SK-N-SH (cell line): ENCODE results near the gene TMEM151A. TPM values are rescaled to one million over a fixed set of nuclear protein-coding genes. Genes with fewer than 3 reads are reported as not detected.

Experiments
- CTCF ChIA-PET: fragments of 300-600, 350-600 bp; formaldehyde crosslinking; extraction: SDS; loops from one replicate; lab custom pipeline; 2021; lab: Yijun Ruan, JAX
- POLR2A ChIA-PET: fragments of 350-600 bp; sonication (Branson Sonifier 250); formaldehyde crosslinking; extraction: SDS; loops from one replicate; lab custom pipeline; 2020; ENCODE audit warnings: antibody characterized with exemption, inconsistent platforms; lab: Yijun Ruan, JAX
- DNase-seq: peaks from one replicate; pipeline ENCODE4 v3.0.0; 2012
- H2AFZ ChIP-seq: fragments of 200-600 bp; sonication (generic); 2 replicates; pipeline ENCODE4 v1.8.1; 2016; ENCODE audit warnings: antibody characterized with exemption, mild to moderate bottlenecking, low read depth
- H3F3A ChIP-seq: fragments of 200-600 bp; sonication (generic); replicated peaks from 2 replicates; pipeline ENCODE3; 2016; ENCODE audit warnings: antibody characterized with exemption, mild to moderate bottlenecking; ENCODE audit not compliant: insufficient read depth
- H3K27ac ChIP-seq, 2 experiments: fragments of 200-500 bp in 1 of 2; fragments of 200-600 bp in 1 of 2; sonication (Bioruptor generic) in 1 of 2; sonication (generic), shearing (Covaris generic) in 1 of 2; 2 replicates each; pipeline versions ENCODE4 v1.5.1 to v1.6.1; 2014 to 2016; ENCODE audit warnings: low read depth in 2 of 2, inconsistent platforms in 1 of 2, low read length in 1 of 2, mild to moderate bottlenecking in 1 of 2, mixed read lengths in 1 of 2
- H3K27me3 ChIP-seq: fragments of 200-600 bp; sonication (generic), shearing (Covaris generic); 2 replicates; pipeline ENCODE4 v1.6.1; 2016; ENCODE audit warnings: mixed run types; ENCODE audit not compliant: insufficient read depth
- H3K36me3 ChIP-seq, 2 experiments: fragments of 200-500 bp in 1 of 2; fragments of 200-600 bp in 1 of 2; sonication (Bioruptor generic) in 1 of 2; sonication (generic) in 1 of 2; replicated peaks in 1 of 2; 2 replicates each; pipeline versions ENCODE3 to v1.5.1; 2014 to 2016; ENCODE audit warnings: low read length in 1 of 2, mild to moderate bottlenecking in 1 of 2; ENCODE audit not compliant: insufficient read depth in 2 of 2, control insufficient read depth in 1 of 2
- H3K4me1 ChIP-seq, 2 experiments: fragments of 200-500 bp in 1 of 2; fragments of 200-600 bp in 1 of 2; sonication (Bioruptor generic) in 1 of 2; sonication (generic), shearing (Covaris generic) in 1 of 2; 2 replicates each; pipeline versions ENCODE4 v1.5.1 to v1.6.1; 2014 to 2016; ENCODE audit warnings: low read depth in 1 of 2, low read length in 1 of 2, mixed run types in 1 of 2; ENCODE audit not compliant: insufficient read depth in 2 of 2, control insufficient read depth in 1 of 2
- H3K4me2 ChIP-seq: fragments of 200-600 bp; sonication (generic), shearing (Covaris generic); 2 replicates; pipeline ENCODE4 v1.6.1; 2017; ENCODE audit warnings: mixed run types
- H3K4me3 ChIP-seq, 2 experiments: fragments of 200-500 bp in 1 of 2; fragments of 200-600 bp in 1 of 2; sonication (Bioruptor generic) in 1 of 2; sonication (generic), shearing (Covaris generic) in 1 of 2; 2 replicates each; pipeline versions ENCODE4 v1.5.1 to v1.8.1; 2014 to 2016; ENCODE audit warnings: low read depth in 2 of 2, inconsistent platforms in 1 of 2, low read length in 1 of 2, mild to moderate bottlenecking in 1 of 2, mixed read lengths in 1 of 2, moderate library complexity in 1 of 2
- H3K79me2 ChIP-seq: fragments of 200-600 bp; sonication (generic); 2 replicates; pipeline ENCODE4 v1.8.1; 2017; ENCODE audit warnings: mild to moderate bottlenecking; ENCODE audit not compliant: insufficient read depth
- H3K9ac ChIP-seq: fragments of 200-600 bp; sonication (generic); 2 replicates; pipeline ENCODE4 v1.6.1; 2017; ENCODE audit warnings: mixed run types
- H3K9me2 ChIP-seq: fragments of 200-600 bp; sonication (generic); 2 replicates; pipeline ENCODE4 v1.6.1; 2017; ENCODE audit warnings: mixed run types
- H3K9me3 ChIP-seq: fragments of 200-600 bp; sonication (generic); 2 replicates; pipeline ENCODE4 v1.6.1; 2017; ENCODE audit warnings: mixed run types, mild to moderate bottlenecking, moderate library complexity
- H4K20me1 ChIP-seq: fragments of 200-600 bp; sonication (generic); 2 replicates; pipeline ENCODE4 v1.6.1; 2017; ENCODE audit warnings: mild to moderate bottlenecking, mixed run types; ENCODE audit not compliant: insufficient read depth
- CHD2 ChIP-seq: fragments of 150-350 bp; IDR thresholded peaks from 2 replicates; pipeline ENCODE4 v1.6.1; 2018; ENCODE audit warnings: low read length; ENCODE audit not compliant: partially characterized antibody
- EZH2phosphoT487 ChIP-seq: fragments of 200-600 bp; sonication (generic); IDR thresholded peaks from 2 replicates; pipeline ENCODE4 v1.6.1; 2017; ENCODE audit warnings: low read depth, mixed run types, mild to moderate bottlenecking, antibody characterized with exemption, moderate library complexity, borderline replicate concordance
- FOSL2 ChIP-seq: IDR thresholded peaks from 2 replicates; pipeline ENCODE4 v1.4.0; 2012; ENCODE audit warnings: low read depth, mild to moderate bottlenecking, moderate library complexity, borderline replicate concordance
- GATA2 ChIP-seq: sonication (generic); formaldehyde crosslinking; IDR thresholded peaks from 2 replicates; pipeline ENCODE4 v1.5.0; 2020; ENCODE audit warnings: mild to moderate bottlenecking, missing genetic modification reagents
- JUND ChIP-seq: IDR thresholded peaks from 2 replicates; pipeline ENCODE4 v1.4.0; 2012
- NFIC ChIP-seq: IDR thresholded peaks from 2 replicates; pipeline ENCODE4 v1.4.0; 2012; ENCODE audit warnings: borderline replicate concordance
- NRF1 ChIP-seq: IDR thresholded peaks from 2 replicates; pipeline ENCODE4 v1.6.1; 2012; ENCODE audit warnings: low read depth, mild to moderate bottlenecking, low read length
- POLR2AphosphoS5 ChIP-seq: IDR thresholded peaks from 2 replicates; pipeline ENCODE4 v1.6.1; 2012; ENCODE audit warnings: low read depth, low read length
- RCOR1 ChIP-seq: fragments of 150-350 bp; IDR thresholded peaks from 2 replicates; pipeline ENCODE4 v1.6.1; 2017; ENCODE audit warnings: antibody characterized with exemption, low read length
- RFX5 ChIP-seq: IDR thresholded peaks from 2 replicates; pipeline ENCODE4 v1.6.1; 2012; ENCODE audit warnings: mild to moderate bottlenecking, improper control_type of control experiment, low read length
- RXRA ChIP-seq: IDR thresholded peaks from 2 replicates; pipeline ENCODE4 v1.4.0; 2012; ENCODE audit warnings: low read depth, mild to moderate bottlenecking, borderline replicate concordance
- SMC3 ChIP-seq: IDR thresholded peaks from 2 replicates; pipeline ENCODE4 v1.6.1; 2012; ENCODE audit warnings: low read depth, low read length, improper control_type of control experiment
- TAF1 ChIP-seq: IDR thresholded peaks from 2 replicates; pipeline ENCODE4 v1.6.1; 2012; ENCODE audit warnings: low read depth, mild to moderate bottlenecking, low read length, moderate library complexity, borderline replicate concordance
- TCF12 ChIP-seq: IDR thresholded peaks from 2 replicates; pipeline ENCODE4 v1.4.0; 2012
- TEAD4 ChIP-seq: IDR thresholded peaks from 2 replicates; pipeline ENCODE4 v1.4.0; 2012; ENCODE audit warnings: mild to moderate bottlenecking, borderline replicate concordance; ENCODE audit not compliant: insufficient read depth
- YY1 ChIP-seq: IDR thresholded peaks from 2 replicates; pipeline ENCODE4 v1.4.0; 2012; ENCODE audit warnings: low read depth, mild to moderate bottlenecking
- WGBS: methylation state at CpG from one replicate; pipeline ENCODE4 v1.1.6; 2017; ENCODE audit warnings: low lambda C conversion rate; 5-methylcytosine and 5-hydroxymethylcytosine counted together
- polyA plus RNA-seq, 3 experiments: library from polyadenylated mRNA; depleted of rRNA; stranded (reverse); fragments of >200 nt; gene quantifications; 2 replicates each; pipeline ENCODE4 v1.2.3, GENCODE V29; 2012
- TF ChIP-seq, protein P1 (sequence below): IDR thresholded peaks from 2 replicates; pipeline ENCODE4; 2012
- TF ChIP-seq, protein P2 (sequence below): IDR thresholded peaks from 2 replicates; pipeline ENCODE4 v1.4.0; 2012; ENCODE audit warnings: low read depth, borderline replicate concordance
- TF ChIP-seq, protein P3 (sequence below): IDR thresholded peaks from 2 replicates; pipeline ENCODE4 v1.4.0; 2012; ENCODE audit warnings: low read depth
- TF ChIP-seq, protein P4 (sequence below): IDR thresholded peaks from 2 replicates; pipeline ENCODE4 v1.4.0; 2012; ENCODE audit warnings: low read depth, borderline replicate concordance

The TMEM151A gene
- polyA plus RNA-seq, 1 of the 3 experiments (the other 2 are of a cell fraction), result 0.35 TPM

DNA sequence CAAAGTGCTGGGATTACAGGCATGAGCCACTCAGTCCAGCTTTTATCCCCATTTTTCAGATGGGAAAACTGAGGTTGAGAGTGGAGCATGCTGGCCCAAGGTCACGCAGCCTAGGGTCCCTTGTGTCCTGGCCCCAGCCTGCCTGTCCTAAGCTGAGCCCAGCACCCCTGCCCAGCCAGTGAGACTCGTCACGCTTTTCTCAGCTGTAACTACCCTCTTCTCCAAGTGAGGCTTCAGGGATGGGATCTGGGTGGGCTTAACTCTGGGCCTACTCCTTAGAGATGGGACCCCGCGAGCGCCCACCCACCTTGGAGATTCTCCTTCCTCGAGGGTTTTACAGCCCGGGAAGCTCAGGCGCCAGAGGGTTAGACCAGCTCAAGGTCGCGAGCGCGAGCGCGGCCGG lies 390 bp upstream of the TMEM151A start:
- ChIA-PET POLR2A (interaction anchor here (1.3 to 4.2 kb wide), 3 partner anchors 14 to 23 kb away, joined by 3 to 19 read pairs (median 4); partner anchors contain the start of gene RAB1B), CTCF (interaction anchor here (0.6 to 6.2 kb wide), 5 partner anchors 10 to 253 kb away, joined by 3 to 63 read pairs (median 4); no protein-coding TSS in a partner anchor)
- H3K4me1 ChIP-seq, result peaks cover 7 to 36% of the 10 kb centered on the region in 2 experiments; a peak in 2 of 4 replicates
- no peak overlapping the region for H2AFZ ChIP-seq
- H3K36me3 ChIP-seq, result peaks cover 0 to 4% of the 10 kb centered on the region in 2 experiments
- H3K27ac ChIP-seq, result peak overlapping the region in 1 of 2 experiments; percentile 50; a peak in 1 of 4 replicates
- H3K9me2 ChIP-seq, result no peaks in the 10 kb centered on the region
- peaks cover 24% of the 10 kb centered on the region; the same call in 1 of the 2 replicates for H3K79me2 ChIP-seq
- no peaks in the 10 kb centered on the region for H3K27me3 ChIP-seq
- no peak overlapping the region for H3K9ac ChIP-seq
- 0 out of 2 replicates have a peak overlapping the region, but pooled peaks have one; percentile 59 for H3K4me2 ChIP-seq
- WGBS, result 32% methylated on average over 8 of the region's 16 CpGs
- no peaks in the 10 kb centered on the region for H3K9me3 ChIP-seq
- H4K20me1 ChIP-seq, result no peaks in the 10 kb centered on the region
- peak; percentile 52 for DNase-seq
- no peak for TF ChIP-seq FOSL2
- no peak for TF ChIP-seq CHD2
- TF ChIP-seq NRF1, result no peak
- no peak for TF ChIP-seq GATA2 (CRISPR knock-in tag)
- TF ChIP-seq, protein P1, sequence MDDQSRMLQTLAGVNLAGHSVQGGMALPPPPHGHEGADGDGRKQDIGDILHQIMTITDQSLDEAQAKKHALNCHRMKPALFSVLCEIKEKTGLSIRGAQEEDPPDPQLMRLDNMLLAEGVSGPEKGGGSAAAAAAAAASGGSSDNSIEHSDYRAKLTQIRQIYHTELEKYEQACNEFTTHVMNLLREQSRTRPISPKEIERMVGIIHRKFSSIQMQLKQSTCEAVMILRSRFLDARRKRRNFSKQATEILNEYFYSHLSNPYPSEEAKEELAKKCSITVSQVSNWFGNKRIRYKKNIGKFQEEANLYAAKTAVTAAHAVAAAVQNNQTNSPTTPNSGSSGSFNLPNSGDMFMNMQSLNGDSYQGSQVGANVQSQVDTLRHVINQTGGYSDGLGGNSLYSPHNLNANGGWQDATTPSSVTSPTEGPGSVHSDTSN, result no peak
- no peak for TF ChIP-seq POLR2AphosphoS5
- TF ChIP-seq TEAD4, result no peak
- no peak for TF ChIP-seq RXRA
- no peak for TF ChIP-seq EZH2phosphoT487
- TF ChIP-seq, protein P2, sequence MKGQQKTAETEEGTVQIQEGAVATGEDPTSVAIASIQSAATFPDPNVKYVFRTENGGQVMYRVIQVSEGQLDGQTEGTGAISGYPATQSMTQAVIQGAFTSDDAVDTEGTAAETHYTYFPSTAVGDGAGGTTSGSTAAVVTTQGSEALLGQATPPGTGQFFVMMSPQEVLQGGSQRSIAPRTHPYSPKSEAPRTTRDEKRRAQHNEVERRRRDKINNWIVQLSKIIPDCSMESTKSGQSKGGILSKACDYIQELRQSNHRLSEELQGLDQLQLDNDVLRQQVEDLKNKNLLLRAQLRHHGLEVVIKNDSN, result no peak
- TF ChIP-seq, protein P3, sequence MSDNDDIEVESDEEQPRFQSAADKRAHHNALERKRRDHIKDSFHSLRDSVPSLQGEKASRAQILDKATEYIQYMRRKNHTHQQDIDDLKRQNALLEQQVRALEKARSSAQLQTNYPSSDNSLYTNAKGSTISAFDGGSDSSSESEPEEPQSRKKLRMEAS, result no peak
- no peak for TF ChIP-seq RCOR1
- TF ChIP-seq JUND, result no peak
- no peak for TF ChIP-seq TAF1
- TF ChIP-seq YY1, result no peak
- TF ChIP-seq RFX5, result no peak
- TF ChIP-seq SMC3, result no peak
- TF ChIP-seq NFIC, result no peak
- TF ChIP-seq TCF12, result no peak
- TF ChIP-seq, protein P4, sequence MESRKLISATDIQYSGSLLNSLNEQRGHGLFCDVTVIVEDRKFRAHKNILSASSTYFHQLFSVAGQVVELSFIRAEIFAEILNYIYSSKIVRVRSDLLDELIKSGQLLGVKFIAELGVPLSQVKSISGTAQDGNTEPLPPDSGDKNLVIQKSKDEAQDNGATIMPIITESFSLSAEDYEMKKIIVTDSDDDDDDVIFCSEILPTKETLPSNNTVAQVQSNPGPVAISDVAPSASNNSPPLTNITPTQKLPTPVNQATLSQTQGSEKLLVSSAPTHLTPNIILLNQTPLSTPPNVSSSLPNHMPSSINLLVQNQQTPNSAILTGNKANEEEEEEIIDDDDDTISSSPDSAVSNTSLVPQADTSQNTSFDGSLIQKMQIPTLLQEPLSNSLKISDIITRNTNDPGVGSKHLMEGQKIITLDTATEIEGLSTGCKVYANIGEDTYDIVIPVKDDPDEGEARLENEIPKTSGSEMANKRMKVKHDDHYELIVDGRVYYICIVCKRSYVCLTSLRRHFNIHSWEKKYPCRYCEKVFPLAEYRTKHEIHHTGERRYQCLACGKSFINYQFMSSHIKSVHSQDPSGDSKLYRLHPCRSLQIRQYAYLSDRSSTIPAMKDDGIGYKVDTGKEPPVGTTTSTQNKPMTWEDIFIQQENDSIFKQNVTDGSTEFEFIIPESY, result no peak
- H3F3A ChIP-seq, result peaks cover 9% of the 10 kb centered on the region
- H3K4me3 ChIP-seq, result peak overlapping the region in 1 of 2 experiments; percentile 56; a peak in 2 of 4 replicates
